Inferior parietal cortex (tissue), 1 donor: ENCODE results near the gene PMP22.

Source experiments
- DNase-seq: peaks from one replicate; pipeline ENCODE4 v3.0.0-alpha.2; 2016; ENCODE audit errors: extremely low spot score

Gene PMP22

GRCh38 chr17:15265131-15265530 lies at the start of gene PMP22:
Gene PMP22, minus strand, starts transcription at chr17:15265326. Its CDS starts 4,599 bp downstream, at chr17:15260727.
- DNase-seq, result no peak

- no peak for DNase-seq
Measured at GRCh38 chr17:15311996-15312395, 46.9 kb upstream of the PMP22 start.

- DNase-seq, result no peak
Measured at GRCh38 chr17:15309793-15310192, 44.7 kb upstream of the PMP22 start.

GRCh38 chr17:15309236-15309635 lies 44.1 kb upstream of the PMP22 start:
- DNase-seq, result no peak

GRCh38 chr17:15308758-15309157 lies 43.6 kb upstream of the PMP22 start:
- DNase-seq, result no peak

GRCh38 chr17:15307710-15308111 lies 42.6 kb upstream of the PMP22 start:
- no peak for DNase-seq

- DNase-seq, result no peak
Measured at GRCh38 chr17:15303851-15304250, 38.7 kb upstream of the PMP22 start.

- DNase-seq, result no peak
Measured at GRCh38 chr17:15303268-15303667, 38.1 kb upstream of the PMP22 start.

GRCh38 chr17:15301845-15302244 lies 36.7 kb upstream of the PMP22 start:
- no peak for DNase-seq

- no peak for DNase-seq
Measured at GRCh38 chr17:15298176-15298575, 33.0 kb upstream of the PMP22 start.

GRCh38 chr17:15293558-15293957 lies 28.4 kb upstream of the PMP22 start:
- DNase-seq, result no peak

- DNase-seq, result no peak
Measured at GRCh38 chr17:15291674-15292361, 26.7 kb upstream of the PMP22 start.

- DNase-seq, result no peak
Measured at GRCh38 chr17:15290605-15291004, 25.5 kb upstream of the PMP22 start.

- no peak for DNase-seq
Measured at GRCh38 chr17:15289285-15290183, 24.4 kb upstream of the PMP22 start.

- no peak for DNase-seq
Measured at GRCh38 chr17:15288859-15289258, 23.7 kb upstream of the PMP22 start.

- no peak for DNase-seq
Measured at GRCh38 chr17:15287538-15288267, 22.6 kb upstream of the PMP22 start.

- DNase-seq, result no peak
Measured at GRCh38 chr17:15285466-15285865, 20.3 kb upstream of the PMP22 start.

GRCh38 chr17:15284537-15284936 lies 19.4 kb upstream of the PMP22 start:
- no peak for DNase-seq

GRCh38 chr17:15284107-15284506 lies 19.0 kb upstream of the PMP22 start:
- no peak for DNase-seq

- DNase-seq, result no peak
Measured at GRCh38 chr17:15281909-15282308, 16.8 kb upstream of the PMP22 start.

GRCh38 chr17:15278924-15279477 lies 13.9 kb upstream of the PMP22 start:
- no peak for DNase-seq

- DNase-seq, result no peak
Measured at GRCh38 chr17:15278380-15278779, 13.3 kb upstream of the PMP22 start.
